ENCODE data around the gene SAPCD1.

Gene SAPCD1

DNA sequence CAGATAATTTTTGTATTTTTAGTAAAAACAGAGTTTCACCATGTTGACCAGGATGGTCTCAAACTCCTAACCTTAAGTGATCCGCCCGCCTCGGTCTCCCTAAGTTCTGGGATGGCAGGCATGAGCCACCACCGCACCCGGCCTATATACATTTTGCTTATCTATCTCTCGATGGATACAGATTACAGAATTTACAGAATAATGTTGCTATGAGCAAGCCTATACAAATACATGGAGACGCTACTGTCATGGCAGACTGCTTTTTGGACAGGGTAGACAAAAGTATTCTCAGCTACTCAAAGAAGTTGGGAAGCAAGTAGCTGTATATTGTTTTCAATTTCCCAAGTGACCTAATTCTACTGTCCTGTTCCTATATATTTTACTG is 51.0 kb downstream of the SAPCD1 start:
- Histone ChIP-seq H3K36me3 (ENCODE audit: insufficient read depth, insufficient read length, low read length) (peaks cover 4% of the 10 kb centered on the region), H3K9me3 (ENCODE audit: insufficient read depth, low read length) (no peaks in the 10 kb centered on the region; the same call in 1 of the 2 replicates), H3K4me1 (ENCODE audit: insufficient read depth, insufficient read length) (no peaks in the 10 kb centered on the region), H3K9ac (ENCODE audit: insufficient read length, low read depth) (peak overlapping the region; percentile 57), H3K4me3 (ENCODE audit: insufficient read length, low read depth) (no peak overlapping the region), H3K27me3 (ENCODE audit: insufficient read depth, insufficient read length) (no peaks in the 10 kb centered on the region)
- no peak for TF ChIP-seq ZNF274 (IDR thresholded peaks at IDR 0.05; ENCODE audit: low read depth, low read length)
- no peak for TF ChIP-seq YY1 (IDR thresholded peaks at IDR 0.05; ENCODE audit: insufficient read depth, insufficient read length)
- no peak for TF ChIP-seq SUZ12 (IDR thresholded peaks at IDR 0.05; ENCODE audit: extremely low read depth, insufficient read depth, insufficient read length)
- DNase-seq (ENCODE audit: low read depth, low spot score), result no peak

Data from NT2/D1 (cell line).